AG04449 (cell line): ENCODE data around the gene CHCHD10.

ENCODE experiments used
- CTCF ChIA-PET: fragments of 350-600 bp; formaldehyde crosslinking; extraction: SDS; loops from one replicate; lab custom pipeline; 2021; ENCODE audit warnings: antibody characterized with exemption; lab: Yijun Ruan, JAX
- POLR2A ChIA-PET: fragments of 400-600, 350-600 bp; formaldehyde crosslinking; extraction: SDS; loops from one replicate; lab custom pipeline; 2020; ENCODE audit warnings: antibody characterized with exemption, inconsistent platforms; lab: Yijun Ruan, JAX
- DNase-seq: peaks from one replicate; pipeline ENCODE4 v3.0.0-alpha.2; 2010; ENCODE audit warnings: low read depth, low spot score
- H3K4me3 ChIP-seq: 2 replicates; pipeline ENCODE4 v1.5.1; 2011; ENCODE audit warnings: low read depth, mild to moderate bottlenecking, control low read depth, low read length
- CTCF ChIP-seq: IDR thresholded peaks from one replicate; pipeline ENCODE4 v1.5.1; 2011; ENCODE audit warnings: mild to moderate bottlenecking, moderate library complexity, low read length, control low read depth, inconsistent platforms; ENCODE audit not compliant: insufficient read depth; ENCODE audit errors: missing control alignments

The CHCHD10 gene

GRCh38 chr22:23755711-23756110, 12.1 kb downstream of the CHCHD10 start:
- no peak for TF ChIP-seq CTCF
- ChIA-PET CTCF (interaction anchor here (0.8 to 2.0 kb wide), 3 partner anchors 10 to 26 kb away, joined by 4 to 5 read pairs (median 4); no protein-coding TSS in a partner anchor), POLR2A (no interaction called here)
- DNase-seq, result no peak
- no peak overlapping the region for H3K4me3 ChIP-seq

- CTCF ChIA-PET, result interaction anchor here (0.8 to 2.0 kb wide), 3 partner anchors 11 to 27 kb away, joined by 4 to 5 read pairs (median 4); no protein-coding TSS in a partner anchor
Measured at GRCh38 chr22:23754980-23755636, 12.7 kb downstream of the CHCHD10 start.

GRCh38 chr22:23754220-23754919, 13.4 kb downstream of the CHCHD10 start, which contains the start of gene VPREB3:
TSS of gene VPREB3 (minus strand) at chr22:23754425. CDS start at chr22:23754363, 62 bp downstream.
- no peak within 1 kb of the TSS for H3K4me3 ChIP-seq
- ChIA-PET POLR2A (interaction anchor here (0.5 kb wide), 1 partner anchor 22 kb away, joined by 3 read pairs; no protein-coding TSS in a partner anchor), CTCF (interaction anchor here (2.0 kb wide), 1 partner anchor 28 kb away, joined by 5 read pairs; no protein-coding TSS in a partner anchor)
- no peak for TF ChIP-seq CTCF
- DNase-seq, result no peak

More at GRCh38 chr22:23754980-23755636, 12.7 kb downstream of the CHCHD10 start:
- no peak overlapping the region for H3K4me3 ChIP-seq
- POLR2A ChIA-PET, result interaction anchor here (0.5 kb wide), 1 partner anchor 23 kb away, joined by 3 read pairs; no protein-coding TSS in a partner anchor
- DNase-seq, result no peak
- TF ChIP-seq CTCF, result no peak

- POLR2A ChIA-PET, result no interaction called here
- TF ChIP-seq CTCF, result no peak
- no peak for DNase-seq
- CTCF ChIA-PET, result interaction anchor here (0.8 kb wide), 1 partner anchor 9 kb away, joined by 4 read pairs; the partner anchor contains the start of gene C22orf15
- no peak overlapping the region for H3K4me3 ChIP-seq
Measured at GRCh38 chr22:23753385-23753784, 14.4 kb downstream of the CHCHD10 start.

GRCh38 chr22:23752750-23753149, 15.0 kb downstream of the CHCHD10 start:
- POLR2A ChIA-PET, result no interaction called here
- H3K4me3 ChIP-seq, result no peak overlapping the region
- no peak for TF ChIP-seq CTCF
- no peak for DNase-seq
- CTCF ChIA-PET, result interaction anchor here (0.8 kb wide), 1 partner anchor 10 kb away, joined by 4 read pairs; the partner anchor contains the start of gene C22orf15
